Panc1 (cell line): ENCODE measurements around the gene E2F1. TPM values are rescaled to one million over a fixed set of nuclear protein-coding genes. Genes with fewer than 3 reads are reported as not detected.

Experiments
- ATAC-seq: fragments of 200-7000 bp; cut with Tn5 transposase; 2 replicates; pipeline ENCODE4 v1.9.1; 2020; ENCODE audit warnings: mild to moderate bottlenecking, moderate library complexity
- BruUV-seq: library from RNA; stranded (reverse); fragments of 400-500 nt; replicated peaks from 2 replicates; lab custom pipeline; 2021; lab: Mats Ljungman, UMichigan
- CTCF ChIA-PET: fragments of 300-600 bp; sonication (Branson Sonifier 250); formaldehyde crosslinking; loops from one replicate; lab custom pipeline; 2022; ENCODE audit warnings: antibody characterized with exemption; lab: Charles Lee
- POLR2A ChIA-PET: fragments of 300-600 bp; sonication (Branson Sonifier 250); formaldehyde crosslinking; loops from one replicate; lab custom pipeline; 2022; ENCODE audit warnings: antibody characterized with exemption; lab: Charles Lee
- DNase-seq: peaks from one replicate; pipeline ENCODE4 v3.0.0-alpha.2; 2010; ENCODE audit warnings: low read depth, low spot score
- H3K27ac ChIP-seq: 2 replicates; pipeline ENCODE4 v1.5.1; 2011; ENCODE audit warnings: mild to moderate bottlenecking, low read length, inconsistent platforms
- H3K27me3 ChIP-seq: fragments of 200-500 bp; sonication (Bioruptor generic); 2 replicates; pipeline ENCODE4 v1.6.0; 2014; ENCODE audit warnings: low read length, inconsistent platforms; ENCODE audit not compliant: control insufficient read depth, insufficient read depth
- H3K36me3 ChIP-seq: fragments of 200-500 bp; sonication (Bioruptor generic); 2 replicates; pipeline ENCODE4 v1.5.1; 2014; ENCODE audit warnings: inconsistent platforms, mild to moderate bottlenecking, low read length, moderate library complexity; ENCODE audit not compliant: control insufficient read depth, insufficient read depth
- H3K4me1 ChIP-seq: 2 replicates; pipeline ENCODE4 v1.5.1; 2011; ENCODE audit warnings: inconsistent platforms, mild to moderate bottlenecking, low read length, moderate library complexity; ENCODE audit not compliant: control insufficient read depth, insufficient read depth
- H3K4me3 ChIP-seq, 2 experiments: 2 replicates each; pipeline ENCODE4 v1.5.1; 2011 to 2012; ENCODE audit warnings: low read depth in 2 of 2, low read length in 2 of 2, mild to moderate bottlenecking in 2 of 2, inconsistent platforms in 1 of 2, moderate library complexity in 1 of 2
- H3K9me3 ChIP-seq: fragments of 200-500 bp; sonication (Bioruptor generic); 2 replicates; pipeline ENCODE4 v1.5.1; 2014; ENCODE audit warnings: low read depth, mild to moderate bottlenecking, inconsistent platforms, low read length, moderate library complexity; ENCODE audit not compliant: control insufficient read depth, insufficient read depth
- CTCF ChIP-seq: fragments of 450-650 bp; IDR thresholded peaks from 2 replicates; pipeline ENCODE4 v1.5.1; 2017; ENCODE audit warnings: mild to moderate bottlenecking
- POLR2AphosphoS5 ChIP-seq: IDR thresholded peaks from 2 replicates; pipeline ENCODE4 v1.6.1; 2012; ENCODE audit warnings: mild to moderate bottlenecking, low read depth, low read length, moderate library complexity
- REST ChIP-seq, 2 experiments: IDR thresholded peaks; 2 replicates each; pipeline ENCODE4 v1.6.1; 2011 to 2012; ENCODE audit warnings: low read depth in 2 of 2, control low read depth in 1 of 2, low read length in 1 of 2, mild to moderate bottlenecking in 1 of 2, moderate library complexity in 1 of 2; ENCODE audit not compliant: insufficient read depth in 1 of 2
- SIN3A ChIP-seq: IDR thresholded peaks from 2 replicates; pipeline ENCODE4 v1.6.1; 2012; ENCODE audit warnings: low read depth, mild to moderate bottlenecking, low read length, moderate library complexity, borderline replicate concordance; ENCODE audit not compliant: insufficient read depth
- TCF7L2 ChIP-seq: IDR thresholded peaks from 2 replicates; pipeline ENCODE4 v1.6.1; 2011; ENCODE audit warnings: mild to moderate bottlenecking, low read depth, low read length, inconsistent platforms
- in situ Hi-C: cut with HindIII; loops from 2 replicates; pipeline ENCODE4 v1.10.0; 2016; ENCODE audit warnings: low sequenced_read_pairs, low pct_unique_long_range_greater_than_20kb
- intact Hi-C: fragments of 100-400 bp; cut with micrococcal nuclease; formaldehyde crosslinking; loops from one replicate; pipeline ENCODE4 v1.10.0; 2022; ENCODE audit not compliant: unreplicated experiment
- total RNA-seq: library from RNA; stranded (reverse); gene quantifications from one replicate; pipeline ENCODE4 v1.2.1, GENCODE V29; 2021; ENCODE audit not compliant: unreplicated experiment

The E2F1 gene
- total RNA-seq, 1 experiment from 2014 or later, result 64.2 TPM

GRCh38 chr20:33686984-33687366, 790 bp upstream of the E2F1 start:
- DNase-seq (no peak), ATAC-seq (no peak)
- Histone ChIP-seq H3K27ac (peak overlapping the region; percentile 87), H3K4me3 (peak overlapping the region; percentile 34 to 62), H3K9me3 (no peaks in the 10 kb centered on the region), H3K27me3 (no peaks in the 10 kb centered on the region), H3K4me1 (peaks cover 6% of the 10 kb centered on the region), H3K36me3 (no peaks in the 10 kb centered on the region)
- in situ Hi-C loops (no loop called here), intact Hi-C loops (no loop called here)
- no peak for TF ChIP-seq SIN3A
- no peak for TF ChIP-seq REST (IDR thresholded peaks at IDR 0.05; ENCODE audit: insufficient read depth in 1 of 2, low read depth in 2 of 2, low read length in 1 of 2)
- no peak for TF ChIP-seq CTCF
- no peak for TF ChIP-seq POLR2AphosphoS5
- no peak for TF ChIP-seq TCF7L2
- BruUV-seq, result no TSS peak
- ChIA-PET POLR2A (interaction anchor here (0.5 kb wide), 1 partner anchor 298 kb away, joined by 4 read pairs; no protein-coding TSS in a partner anchor), CTCF (no interaction called here)

- Histone ChIP-seq H3K4me3 (peak overlapping the region; percentile 58 to 83), H3K27ac (peak overlapping the region; percentile 80), H3K27me3 (no peaks in the 10 kb centered on the region), H3K36me3 (no peaks in the 10 kb centered on the region), H3K9me3 (no peaks in the 10 kb centered on the region), H3K4me1 (peaks cover 6% of the 10 kb centered on the region)
- TF ChIP-seq POLR2AphosphoS5 (no peak), SIN3A (no peak), TCF7L2 (no peak), REST (IDR thresholded peaks at IDR 0.05; ENCODE audit: insufficient read depth in 1 of 2, low read depth in 2 of 2, low read length in 1 of 2) (no peak), CTCF (no peak)
- BruUV-seq, result no TSS peak
- intact Hi-C loops (no loop called here), in situ Hi-C loops (no loop called here)
- ChIA-PET CTCF (interaction anchor here (0.5 kb wide), 1 partner anchor 274 kb away, joined by 4 read pairs; no protein-coding TSS in a partner anchor), POLR2A (no interaction called here)
- peak; percentile 73 for ATAC-seq
- no peak for DNase-seq
Measured at GRCh38 chr20:33685328-33686099, 671 bp downstream of the E2F1 start.
